Uterus (tissue), 4 donors: Measurements from ENCODE around the gene SNX3. TPM values are rescaled to one million over a fixed set of nuclear protein-coding genes. Genes with fewer than 3 reads are reported as not detected.

Source experiments
- DNase-seq, 2 donors: peaks; one replicate each; pipeline ENCODE4 v3.0.0-alpha.2; 2019 to 2020
- H3K27ac ChIP-seq, 2 donors: fragments of 200-600 bp; sonication (generic); 1 replicate in 1 of 2; 2 replicates in 1 of 2; pipeline ENCODE4 v1.5.1; 2016 to 2018
- H3K27me3 ChIP-seq, 2 donors: fragments of 200-600 bp; sonication (generic); one replicate each; pipeline ENCODE4 v1.5.1; 2018 to 2019; ENCODE audit warnings: control low read depth in 1 of 2
- H3K36me3 ChIP-seq, 2 donors: fragments of 200-600 bp; sonication (generic); one replicate each; pipeline ENCODE4 v1.5.1; 2019; ENCODE audit warnings: control low read depth in 1 of 2
- H3K4me1 ChIP-seq, 2 donors: fragments of 200-600 bp; sonication (generic); one replicate each; pipeline ENCODE4 v1.5.1; 2018 to 2019; ENCODE audit warnings: control low read depth in 1 of 2
- H3K4me3 ChIP-seq, 2 donors: fragments of 200-600 bp; sonication (generic); 1 replicate in 1 of 2; 2 replicates in 1 of 2; pipeline ENCODE4 v1.5.1; 2018 to 2019; ENCODE audit warnings: mild to moderate bottlenecking in 1 of 2
- H3K9me3 ChIP-seq, 2 donors: fragments of 200-600 bp; sonication (generic); one replicate each; pipeline ENCODE4 v1.5.1; 2019; ENCODE audit warnings: control low read depth in 1 of 2
- POLR2A ChIP-seq, 2 donors: fragments of 450-650 bp; IDR thresholded peaks; one replicate each; pipeline ENCODE4 v1.6.1; 2016; ENCODE audit warnings: antibody characterized with exemption in 2 of 2, mild to moderate bottlenecking in 1 of 2, moderate library complexity in 1 of 2
- intact Hi-C: fragments of 100-400 bp; cut with DNase I; formaldehyde crosslinking; loops from one replicate; pipeline ENCODE4 v1.15.1; 2023; ENCODE audit warnings: low total_unique reads
- total RNA-seq, 4 donors: library from RNA; depleted of rRNA in 3 of 4; stranded (reverse); fragments of >200 nt in 3 of 4; gene quantifications; one replicate each; pipeline versions ENCODE4 v1.1.0 to v1.2.4, GENCODE V29; 2014 to 2023
- TF ChIP-seq, protein P1 (sequence below), 4 experiments: fragments of 200-600 bp in 2 of 4; fragments of 450-650 bp in 2 of 4; sonication (generic) in 2 of 4; IDR thresholded peaks; one replicate each; pipeline ENCODE4 v1.5.1; 2016 to 2019; ENCODE audit warnings: antibody characterized with exemption in 4 of 4, mild to moderate bottlenecking in 2 of 4, moderate library complexity in 1 of 4
- donor health status: DM: yes; HTN: yes; CAD: no.

The SNX3 gene
- total RNA-seq, 4 donors from 2014 or later = 94.3 to 215 (median 160) TPM

DNA sequence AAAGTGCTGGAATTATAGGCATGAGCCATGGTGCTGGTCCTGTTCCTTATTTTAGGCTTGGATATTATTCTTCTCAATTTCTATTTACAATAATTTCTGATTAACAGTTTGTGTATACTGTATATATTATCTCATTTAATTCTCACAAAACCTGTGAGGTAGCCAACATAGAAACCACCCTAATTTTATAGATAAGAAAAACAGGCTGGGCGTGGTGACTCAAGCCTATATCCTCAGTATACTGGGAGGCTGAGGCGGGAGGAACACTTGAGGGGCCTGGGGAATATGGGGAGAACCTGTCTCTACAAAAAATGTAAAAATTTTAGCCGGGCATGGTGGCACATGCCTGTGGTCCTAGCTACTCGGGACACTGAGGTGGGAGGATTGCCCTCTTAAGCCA, 30.3 kb upstream of the SNX3 start:
- H3K9me3 ChIP-seq = no peaks in the 10 kb centered on the region

GRCh38 chr6:108288742-108289141, 27.9 kb upstream of the SNX3 start:
- H3K4me1 ChIP-seq = no peaks in the 10 kb centered on the region
- no peak overlapping the region for H3K4me3 ChIP-seq
- no peak overlapping the region for H3K27ac ChIP-seq
- H3K9me3 ChIP-seq = no peaks in the 10 kb centered on the region
- H3K27me3 ChIP-seq = no peaks in the 10 kb centered on the region
- DNase-seq = no peak
- intact Hi-C loops = no loop called here
- no peak for TF ChIP-seq POLR2A (IDR thresholded peaks at IDR 0.05)
- TF ChIP-seq, protein P1, sequence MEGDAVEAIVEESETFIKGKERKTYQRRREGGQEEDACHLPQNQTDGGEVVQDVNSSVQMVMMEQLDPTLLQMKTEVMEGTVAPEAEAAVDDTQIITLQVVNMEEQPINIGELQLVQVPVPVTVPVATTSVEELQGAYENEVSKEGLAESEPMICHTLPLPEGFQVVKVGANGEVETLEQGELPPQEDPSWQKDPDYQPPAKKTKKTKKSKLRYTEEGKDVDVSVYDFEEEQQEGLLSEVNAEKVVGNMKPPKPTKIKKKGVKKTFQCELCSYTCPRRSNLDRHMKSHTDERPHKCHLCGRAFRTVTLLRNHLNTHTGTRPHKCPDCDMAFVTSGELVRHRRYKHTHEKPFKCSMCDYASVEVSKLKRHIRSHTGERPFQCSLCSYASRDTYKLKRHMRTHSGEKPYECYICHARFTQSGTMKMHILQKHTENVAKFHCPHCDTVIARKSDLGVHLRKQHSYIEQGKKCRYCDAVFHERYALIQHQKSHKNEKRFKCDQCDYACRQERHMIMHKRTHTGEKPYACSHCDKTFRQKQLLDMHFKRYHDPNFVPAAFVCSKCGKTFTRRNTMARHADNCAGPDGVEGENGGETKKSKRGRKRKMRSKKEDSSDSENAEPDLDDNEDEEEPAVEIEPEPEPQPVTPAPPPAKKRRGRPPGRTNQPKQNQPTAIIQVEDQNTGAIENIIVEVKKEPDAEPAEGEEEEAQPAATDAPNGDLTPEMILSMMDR (IDR thresholded peaks at IDR 0.05) = no peak
- H3K36me3 ChIP-seq = no peaks in the 10 kb centered on the region

More for the DNA sequence above, 30.3 kb upstream of the SNX3 start:
- no peak for DNase-seq
- H3K4me1 ChIP-seq = no peaks in the 10 kb centered on the region
- TF ChIP-seq, protein P1 (IDR thresholded peaks at IDR 0.05) = no peak
- H3K27ac ChIP-seq = no peak overlapping the region
- intact Hi-C loops = no loop called here
- no peaks in the 10 kb centered on the region for H3K27me3 ChIP-seq
- no peaks in the 10 kb centered on the region for H3K36me3 ChIP-seq
- no peak overlapping the region for H3K4me3 ChIP-seq

DNA sequence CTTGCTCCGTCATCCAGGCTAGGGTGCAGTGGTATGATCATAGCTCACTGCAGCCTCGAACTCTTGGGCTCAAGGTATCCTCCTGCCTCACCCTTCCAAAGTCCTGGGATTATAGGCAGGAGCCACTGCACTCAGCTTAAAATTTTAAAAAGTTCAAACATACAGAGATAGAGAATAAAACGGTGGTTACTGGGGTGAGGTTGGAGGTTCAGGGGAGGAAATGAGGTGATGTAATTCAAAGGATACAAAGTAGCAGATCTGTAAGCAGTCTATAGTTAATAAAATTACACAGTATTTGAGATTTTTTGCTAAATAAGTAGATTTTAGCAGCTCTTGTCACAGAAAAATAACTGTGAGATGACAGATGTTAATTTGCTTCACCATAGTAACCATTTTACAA, 26.5 kb upstream of the SNX3 start:
- TF ChIP-seq, protein P1 (IDR thresholded peaks at IDR 0.05) = no peak
- TF ChIP-seq POLR2A (IDR thresholded peaks at IDR 0.05) = no peak

DNA sequence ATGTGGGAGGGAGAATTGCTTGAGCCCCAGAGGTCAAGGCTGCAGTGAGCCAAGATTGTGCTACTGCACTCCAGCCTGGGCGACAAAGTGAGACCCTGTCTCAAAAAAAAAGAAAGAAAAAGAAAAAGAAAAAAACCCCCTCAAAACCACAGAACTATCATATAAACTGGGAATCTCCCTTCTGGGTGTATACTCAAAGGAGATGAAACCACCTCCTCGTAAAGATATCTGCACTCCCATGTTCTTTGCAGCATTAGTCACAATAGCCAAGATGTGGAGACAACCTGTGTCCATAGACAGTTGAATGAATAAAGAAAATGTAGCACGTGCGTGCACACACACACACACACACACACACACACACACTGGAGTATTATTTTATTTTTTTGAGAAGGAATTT, 25.5 kb upstream of the SNX3 start:
- DNase-seq = no peak
- no peaks in the 10 kb centered on the region for H3K27me3 ChIP-seq
- no peak overlapping the region for H3K27ac ChIP-seq
- H3K4me1 ChIP-seq = no peaks in the 10 kb centered on the region
- intact Hi-C loops = no loop called here
- H3K9me3 ChIP-seq = no peaks in the 10 kb centered on the region
- TF ChIP-seq POLR2A (IDR thresholded peaks at IDR 0.05) = no peak
- TF ChIP-seq, protein P1 (IDR thresholded peaks at IDR 0.05) = no peak
- no peak overlapping the region for H3K4me3 ChIP-seq
- no peaks in the 10 kb centered on the region for H3K36me3 ChIP-seq

More for the DNA sequence above, 26.5 kb upstream of the SNX3 start:
- no peaks in the 10 kb centered on the region for H3K9me3 ChIP-seq
- no peak for DNase-seq
- H3K27ac ChIP-seq = no peak overlapping the region
- no peaks in the 10 kb centered on the region for H3K27me3 ChIP-seq
- H3K4me1 ChIP-seq = no peaks in the 10 kb centered on the region
- H3K36me3 ChIP-seq = no peaks in the 10 kb centered on the region
- H3K4me3 ChIP-seq = no peak overlapping the region
- intact Hi-C loops = no loop called here

DNA sequence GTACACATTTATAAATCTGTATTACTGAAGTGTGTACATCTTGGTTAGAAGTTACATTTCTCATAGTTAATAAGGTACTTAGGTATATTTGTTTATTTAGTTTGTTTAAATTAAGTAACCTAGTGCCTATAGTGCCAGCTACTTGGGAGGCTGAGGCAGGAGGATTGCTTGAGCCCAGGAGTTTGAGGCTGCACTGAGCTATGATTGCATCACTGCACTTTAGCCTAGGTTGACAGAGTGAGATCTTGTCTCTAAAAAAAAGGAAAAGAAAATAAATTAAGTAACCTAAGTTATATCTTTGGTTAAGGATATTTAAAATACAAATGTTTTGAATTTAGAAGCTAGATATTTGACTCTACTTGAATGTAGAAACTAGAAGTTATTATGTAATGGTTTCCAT, 24.5 kb upstream of the SNX3 start:
- intact Hi-C loops = no loop called here
- H3K27me3 ChIP-seq = no peaks in the 10 kb centered on the region
- TF ChIP-seq POLR2A (IDR thresholded peaks at IDR 0.05) = no peak
- TF ChIP-seq, protein P1 (IDR thresholded peaks at IDR 0.05) = no peak

More for the DNA sequence above, 24.5 kb upstream of the SNX3 start:
- Histone ChIP-seq H3K4me1 (no peaks in the 10 kb centered on the region), H3K9me3 (no peaks in the 10 kb centered on the region), H3K4me3 (no peak overlapping the region), H3K27ac (no peak overlapping the region), H3K36me3 (no peaks in the 10 kb centered on the region)
- no peak for DNase-seq
